ENCODE results near the gene HS1BP3. TPM values are rescaled to one million over a fixed set of nuclear protein-coding genes. Genes with fewer than 3 reads are reported as not detected.

Gene HS1BP3
- total and polyA plus RNA-seq, 2 donors (not counting 3 experiments of a cell fraction or from before 2014, with no cell fraction given), result 27.4 to 33.1 TPM

DNA sequence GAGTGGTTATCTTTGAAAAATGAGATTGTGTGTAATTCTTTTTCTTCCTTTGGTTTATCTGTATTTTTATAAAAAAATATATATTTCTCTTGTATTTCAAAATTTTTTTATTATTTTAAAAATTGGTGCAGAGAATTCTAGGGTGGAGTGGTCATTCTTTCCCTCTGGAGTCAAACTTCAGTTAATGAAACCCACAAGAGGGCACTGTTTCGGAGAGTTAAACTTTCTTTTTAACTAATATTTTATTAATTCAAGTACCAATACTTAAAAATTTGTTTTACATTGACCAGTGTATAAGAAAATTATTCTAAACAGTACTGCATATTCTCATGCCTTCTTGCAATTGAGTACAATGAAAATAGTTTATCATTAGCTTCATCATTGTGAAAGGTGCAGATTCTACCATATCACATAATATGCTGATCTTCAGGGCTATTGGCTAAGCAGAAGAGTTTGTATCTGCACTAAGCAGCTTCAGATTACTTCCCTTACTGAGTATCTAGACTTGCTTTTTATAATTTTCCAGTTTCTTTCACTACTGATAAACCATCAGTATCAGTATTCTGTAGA, 50.1 kb downstream of the HS1BP3 start:
- Histone ChIP-seq H3K9me1 (replicated peaks; ENCODE audit: control insufficient read depth, extremely low read depth, insufficient read depth, low read length) (no peaks in the 10 kb centered on the region), H3K79me2 (ENCODE audit: control insufficient read depth, insufficient read depth, low read length) (no peaks in the 10 kb centered on the region), H3K4me3 (replicated peaks in 1 of 3; ENCODE audit: insufficient read depth in 1 of 3, low read depth in 1 of 3, low read length in 3 of 3) (no peak overlapping the region), H3K36me3 (ENCODE audit: control insufficient read depth in 2 of 2, extremely low read depth in 1 of 2, insufficient read depth in 2 of 2, low read length in 2 of 2) (no peaks in the 10 kb centered on the region), H3K27ac (ENCODE audit: insufficient read depth, low read depth, low read length) (peak overlapping the region; percentile 35), H3K9ac (replicated peaks; ENCODE audit: extremely low read depth, insufficient read depth, low read length) (no peak overlapping the region), H3K4me1 (ENCODE audit: control insufficient read depth, extremely low read depth, insufficient read depth, low read length) (peaks cover 44% of the 10 kb centered on the region), H3K4me2 (ENCODE audit: insufficient read depth, low read length) (peak overlapping the region; percentile 11), H4K20me1 (replicated peaks; ENCODE audit: control insufficient read depth, extremely low read depth, insufficient read depth, low read length) (no peaks in the 10 kb centered on the region), H2AFZ (ENCODE audit: low read depth, low read length) (peak overlapping the region; percentile 13), H3K27me3 (ENCODE audit: control insufficient read depth in 2 of 2, insufficient read depth in 2 of 2, low read length in 2 of 2) (no peaks in the 10 kb centered on the region), H3K9me3 (replicated peaks; ENCODE audit: control insufficient read depth, insufficient read depth, low read length) (no peaks in the 10 kb centered on the region)
- BruUV-seq (replicated peaks), result no TSS peak
- intact Hi-C loops (cut with micrococcal nuclease), result loop anchor here (1.0 kb wide), 3 partner anchors 10 to 150 kb away; no protein-coding TSS in a partner anchor
- FAIRE-seq (no peak), DNase-seq (ENCODE audit: low read depth, low spot score) (peak; percentile 71)
- TF ChIP-seq, protein P1, sequence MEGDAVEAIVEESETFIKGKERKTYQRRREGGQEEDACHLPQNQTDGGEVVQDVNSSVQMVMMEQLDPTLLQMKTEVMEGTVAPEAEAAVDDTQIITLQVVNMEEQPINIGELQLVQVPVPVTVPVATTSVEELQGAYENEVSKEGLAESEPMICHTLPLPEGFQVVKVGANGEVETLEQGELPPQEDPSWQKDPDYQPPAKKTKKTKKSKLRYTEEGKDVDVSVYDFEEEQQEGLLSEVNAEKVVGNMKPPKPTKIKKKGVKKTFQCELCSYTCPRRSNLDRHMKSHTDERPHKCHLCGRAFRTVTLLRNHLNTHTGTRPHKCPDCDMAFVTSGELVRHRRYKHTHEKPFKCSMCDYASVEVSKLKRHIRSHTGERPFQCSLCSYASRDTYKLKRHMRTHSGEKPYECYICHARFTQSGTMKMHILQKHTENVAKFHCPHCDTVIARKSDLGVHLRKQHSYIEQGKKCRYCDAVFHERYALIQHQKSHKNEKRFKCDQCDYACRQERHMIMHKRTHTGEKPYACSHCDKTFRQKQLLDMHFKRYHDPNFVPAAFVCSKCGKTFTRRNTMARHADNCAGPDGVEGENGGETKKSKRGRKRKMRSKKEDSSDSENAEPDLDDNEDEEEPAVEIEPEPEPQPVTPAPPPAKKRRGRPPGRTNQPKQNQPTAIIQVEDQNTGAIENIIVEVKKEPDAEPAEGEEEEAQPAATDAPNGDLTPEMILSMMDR (IDR thresholded peaks at IDR 0.05; ENCODE audit: extremely low read depth in 1 of 2, insufficient read depth in 1 of 2, low read depth in 1 of 2, low read length in 2 of 2), result peak in 1 of 2 donors; percentile 16
- TF ChIP-seq JUN (IDR thresholded peaks at IDR 0.05; ENCODE audit: borderline replicate concordance, insufficient read depth, insufficient read length, low read depth), result no peak
- dilution Hi-C loops (cut with MboI; ENCODE audit: extremely low pct_ligation_motif_present, low sequenced_read_pairs), result no loop called here
- ChIA-PET CTCF (interaction anchor here (0.6 to 3.9 kb wide), 12 partner anchors 11 to 159 kb away, joined by 3 to 30 read pairs (median 4); no protein-coding TSS in a partner anchor), POLR2A (interaction anchor here (2.3 to 4.5 kb wide), 2 partner anchors 153 to 154 kb away, joined by 8 to 29 read pairs; partner anchors contain the start of gene RHOB)

DNA sequence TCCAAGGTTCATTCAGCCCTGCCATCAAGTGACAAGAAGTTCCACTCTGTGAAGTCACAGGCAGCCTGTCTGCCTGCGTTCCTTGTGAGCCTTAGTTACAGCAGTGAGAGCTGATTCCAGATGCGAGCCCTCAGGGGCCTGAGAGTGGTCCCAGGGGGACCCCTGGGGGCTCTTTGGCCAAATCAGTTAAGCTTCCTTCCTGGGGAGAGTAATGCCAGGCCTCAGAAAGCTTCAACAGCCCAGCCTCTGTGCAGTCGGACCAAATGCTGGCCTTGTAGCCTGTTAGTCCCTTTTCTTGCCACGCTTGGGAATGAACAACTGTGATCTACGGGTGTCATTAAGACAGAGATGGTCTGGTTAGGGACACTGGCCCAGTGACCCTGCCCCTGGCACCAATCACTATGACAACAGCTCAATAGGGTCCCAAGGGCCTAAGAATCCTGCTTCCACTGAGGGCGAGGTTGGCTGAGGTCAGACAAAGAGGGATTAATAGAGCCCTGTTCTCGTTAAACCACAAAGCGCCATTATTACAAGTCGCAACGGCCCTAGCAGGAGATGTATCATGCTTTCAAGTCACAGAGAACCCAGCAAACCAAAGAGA, 50.9 kb downstream of the HS1BP3 start:
- Histone ChIP-seq H3K4me2 (ENCODE audit: insufficient read depth, low read length) (no peak overlapping the region), H3K9ac (replicated peaks; ENCODE audit: extremely low read depth, insufficient read depth, low read length) (peak overlapping the region; percentile 8), H3K27me3 (ENCODE audit: control insufficient read depth in 2 of 2, insufficient read depth in 2 of 2, low read length in 2 of 2) (no peaks in the 10 kb centered on the region), H2AFZ (ENCODE audit: low read depth, low read length) (peak overlapping the region; percentile 3), H3K9me1 (replicated peaks; ENCODE audit: control insufficient read depth, extremely low read depth, insufficient read depth, low read length) (no peaks in the 10 kb centered on the region), H3K79me2 (ENCODE audit: control insufficient read depth, insufficient read depth, low read length) (no peaks in the 10 kb centered on the region), H3K36me3 (ENCODE audit: control insufficient read depth in 2 of 2, extremely low read depth in 1 of 2, insufficient read depth in 2 of 2, low read length in 2 of 2) (no peaks in the 10 kb centered on the region), H3K4me3 (replicated peaks in 1 of 3; ENCODE audit: insufficient read depth in 1 of 3, low read depth in 1 of 3, low read length in 3 of 3) (no peak overlapping the region), H4K20me1 (replicated peaks; ENCODE audit: control insufficient read depth, extremely low read depth, insufficient read depth, low read length) (no peaks in the 10 kb centered on the region), H3K4me1 (ENCODE audit: control insufficient read depth, extremely low read depth, insufficient read depth, low read length) (peaks cover 51% of the 10 kb centered on the region), H3K27ac (ENCODE audit: insufficient read depth, low read depth, low read length) (peak overlapping the region; percentile 34), H3K9me3 (replicated peaks; ENCODE audit: control insufficient read depth, insufficient read depth, low read length) (no peaks in the 10 kb centered on the region)
- CTCF ChIA-PET, result interaction anchor here (0.8 to 4.3 kb wide), 12 partner anchors 12 to 161 kb away, joined by 3 to 30 read pairs (median 10); partner anchors contain the start of gene RHOB
- dilution Hi-C loops (cut with MboI; ENCODE audit: extremely low pct_ligation_motif_present, low sequenced_read_pairs) (no loop called here), intact Hi-C loops (cut with micrococcal nuclease) (loop anchor here (1.0 kb wide), 1 partner anchor 149 kb away; no protein-coding TSS in a partner anchor)
- DNase-seq (ENCODE audit: low read depth, low spot score) (peak; percentile 45), FAIRE-seq (no peak)
- no TSS peak for BruUV-seq (replicated peaks)
- POLR2A ChIA-PET, result interaction anchor here (0.6 to 2.3 kb wide), 4 partner anchors 18 to 153 kb away, joined by 3 to 8 read pairs (median 8); partner anchors contain the start of gene RHOB
- TF ChIP-seq JUN (IDR thresholded peaks at IDR 0.05; ENCODE audit: borderline replicate concordance, insufficient read depth, insufficient read length, low read depth), result no peak
- TF ChIP-seq EZH2 (IDR thresholded peaks at IDR 0.05; ENCODE audit: borderline replicate concordance, low read depth, low read length, severe bottlenecking), result no peak
- no peak for TF ChIP-seq POLR2A (IDR thresholded peaks at IDR 0.05; ENCODE audit: low read depth, low read length)
- TF ChIP-seq GATA2 (IDR thresholded peaks at IDR 0.05; ENCODE audit: insufficient read depth, insufficient read length, low read depth, low read length), result no peak
- TF ChIP-seq, protein P2, sequence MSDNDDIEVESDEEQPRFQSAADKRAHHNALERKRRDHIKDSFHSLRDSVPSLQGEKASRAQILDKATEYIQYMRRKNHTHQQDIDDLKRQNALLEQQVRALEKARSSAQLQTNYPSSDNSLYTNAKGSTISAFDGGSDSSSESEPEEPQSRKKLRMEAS (IDR thresholded peaks at IDR 0.05; ENCODE audit: insufficient read depth, insufficient read length), result no peak
- TF ChIP-seq MYC (IDR thresholded peaks at IDR 0.05; ENCODE audit: low read depth, low read length), result no peak
- TF ChIP-seq, protein P1 (IDR thresholded peaks at IDR 0.05; ENCODE audit: extremely low read depth in 1 of 2, insufficient read depth in 1 of 2, low read depth in 1 of 2, low read length in 2 of 2), result no peak
- TF ChIP-seq POLR2AphosphoS5 (IDR thresholded peaks at IDR 0.05; ENCODE audit: insufficient read depth, low read depth, low read length), result no peak
- no peak for TF ChIP-seq FOS (IDR thresholded peaks at IDR 0.05; ENCODE audit: borderline replicate concordance, insufficient read depth, low read length)
